HG03457 (cell line): Measurements from ENCODE around the gene GAB2.
A peak's percentile ranks its signal among the peaks of the same experiment; 100 is the strongest.
"Not testable (repeated sequence)": the region's sequence is repeated elsewhere in the genome, so short reads cannot be mapped to it uniquely, and the experiment has no call there.

Experiments used
- ATAC-seq: cut with Tn5 transposase; IDR thresholded peaks from one replicate; pipeline ENCODE4 v1.9.1; 2021; ENCODE audit warnings: moderate number of reproducible peaks; ENCODE audit not compliant: unreplicated experiment

The GAB2 gene

GRCh38 chr11:78226684-78227680, 190.6 kb downstream of the GAB2 start:
- ATAC-seq, result no peak

DNA sequence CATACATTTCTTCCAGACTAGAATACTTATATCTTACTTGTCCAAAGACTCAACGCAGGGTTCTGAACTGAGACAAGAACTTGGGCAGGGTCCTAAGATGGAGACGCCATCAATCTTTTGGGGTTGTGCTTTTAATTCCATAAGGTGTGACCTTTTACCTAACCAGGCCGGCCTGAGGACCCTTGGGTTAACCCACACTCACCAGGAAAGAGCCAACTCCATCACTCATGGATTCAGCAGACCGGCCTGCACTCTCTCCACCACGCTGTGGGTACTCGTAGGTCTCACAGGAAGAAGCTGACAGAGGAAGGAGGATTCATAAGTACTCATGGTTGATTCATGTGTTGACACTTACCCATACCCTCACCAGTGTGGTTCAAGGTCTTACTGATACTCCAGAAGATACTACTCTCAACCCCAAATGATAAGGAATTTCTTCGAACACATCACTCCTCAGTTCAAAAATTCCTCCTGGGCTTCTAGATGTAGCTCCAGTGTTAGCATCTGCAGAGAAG, 192.7 kb downstream of the GAB2 start:
- ATAC-seq, result no peak

DNA sequence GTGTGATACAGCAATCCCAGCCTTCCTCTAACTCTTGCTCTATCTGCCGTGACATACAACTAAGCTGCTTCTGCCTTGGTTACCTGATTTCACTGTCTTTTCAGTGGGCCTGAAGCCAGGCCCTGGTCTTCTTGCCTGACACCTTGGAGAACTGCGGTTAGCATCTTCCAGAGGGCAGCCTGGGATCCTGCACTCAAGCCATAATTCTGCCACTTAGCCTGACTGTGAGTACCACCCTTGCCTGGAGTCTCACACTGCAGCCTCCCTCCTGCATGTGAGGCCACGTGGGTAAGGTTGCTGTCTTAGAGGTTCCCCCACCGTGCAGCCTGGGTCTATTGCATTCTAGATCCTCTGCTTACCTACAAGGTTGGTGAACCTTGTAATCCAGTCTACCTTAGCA, 193.1 kb downstream of the GAB2 start:
- no peak for ATAC-seq

DNA sequence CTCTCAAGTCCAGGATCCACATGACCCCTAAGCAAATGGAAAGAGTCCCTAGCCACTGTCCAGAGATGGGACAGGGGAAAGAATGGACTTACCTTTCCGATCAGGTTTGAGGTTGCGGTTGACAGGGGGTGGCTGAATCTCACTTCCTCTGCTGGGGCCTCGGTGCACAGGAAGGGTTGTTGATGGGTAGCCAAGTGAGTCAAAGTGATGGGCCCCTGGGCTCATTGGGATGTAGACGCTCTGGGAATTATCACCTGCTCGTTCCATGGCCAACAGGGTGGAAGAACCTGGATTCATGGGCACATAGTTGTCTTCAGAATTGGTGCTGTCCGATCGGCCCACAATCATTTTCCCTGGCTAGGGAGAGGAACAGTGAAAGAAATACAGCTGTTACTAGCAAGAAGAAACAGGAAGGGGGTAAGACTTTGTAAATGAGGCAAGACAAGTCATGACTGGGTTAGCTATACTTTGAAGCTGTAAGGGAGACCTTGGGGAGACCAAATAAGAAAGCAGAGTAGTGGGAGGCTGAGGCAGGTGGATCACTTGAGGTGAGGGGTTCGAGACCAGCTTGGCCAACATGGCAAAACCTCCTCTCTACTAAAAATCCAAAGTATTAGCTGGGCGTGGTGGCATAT, 194.2 kb downstream of the GAB2 start:
- peak; percentile 73 for ATAC-seq

GRCh38 chr11:78222726-78223125, 194.9 kb downstream of the GAB2 start:
- not testable (repeated sequence) for ATAC-seq

DNA sequence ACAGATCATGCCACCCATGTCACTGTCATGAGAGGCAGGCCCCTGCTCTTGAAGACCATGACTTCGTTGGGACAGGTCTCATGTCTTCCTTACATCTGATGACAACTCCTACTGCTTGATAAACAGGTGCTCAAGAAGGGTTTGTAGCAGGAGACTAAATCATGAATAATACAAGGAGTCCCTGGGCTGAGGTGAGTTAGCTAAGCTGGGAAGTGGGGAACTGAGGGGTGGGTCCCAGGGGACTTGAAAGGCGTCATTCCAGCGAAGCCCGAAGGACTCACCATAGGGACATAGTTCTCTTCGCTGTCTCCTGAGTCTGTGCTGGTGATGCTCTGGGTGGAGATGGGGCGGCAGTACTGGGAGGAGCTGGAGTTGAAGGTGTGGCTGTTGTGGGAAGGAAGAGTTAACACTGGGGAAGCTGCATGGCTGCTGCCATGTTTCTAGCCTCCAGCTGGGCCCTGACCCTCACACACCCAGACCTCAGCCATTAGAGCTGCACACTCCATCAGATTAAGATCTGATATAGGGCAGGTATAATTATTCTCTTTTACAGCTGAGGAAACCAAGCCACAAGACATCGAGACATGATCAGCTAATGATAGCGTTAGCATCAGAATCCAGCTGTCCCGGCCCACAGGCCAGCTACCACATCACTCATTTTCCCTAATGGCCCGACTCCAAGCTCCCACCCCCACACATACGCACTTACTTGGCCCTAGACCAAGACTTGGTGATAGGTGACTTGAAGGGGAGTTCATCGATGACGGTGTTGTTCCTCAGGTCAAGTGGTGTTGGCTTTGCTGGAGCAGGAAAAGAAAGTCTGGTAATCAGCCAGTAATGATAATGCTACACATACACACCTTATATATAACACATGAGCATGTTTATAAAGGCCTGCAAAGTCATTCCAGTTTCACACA, 196.0 kb downstream of the GAB2 start:
- ATAC-seq, result no peak

DNA sequence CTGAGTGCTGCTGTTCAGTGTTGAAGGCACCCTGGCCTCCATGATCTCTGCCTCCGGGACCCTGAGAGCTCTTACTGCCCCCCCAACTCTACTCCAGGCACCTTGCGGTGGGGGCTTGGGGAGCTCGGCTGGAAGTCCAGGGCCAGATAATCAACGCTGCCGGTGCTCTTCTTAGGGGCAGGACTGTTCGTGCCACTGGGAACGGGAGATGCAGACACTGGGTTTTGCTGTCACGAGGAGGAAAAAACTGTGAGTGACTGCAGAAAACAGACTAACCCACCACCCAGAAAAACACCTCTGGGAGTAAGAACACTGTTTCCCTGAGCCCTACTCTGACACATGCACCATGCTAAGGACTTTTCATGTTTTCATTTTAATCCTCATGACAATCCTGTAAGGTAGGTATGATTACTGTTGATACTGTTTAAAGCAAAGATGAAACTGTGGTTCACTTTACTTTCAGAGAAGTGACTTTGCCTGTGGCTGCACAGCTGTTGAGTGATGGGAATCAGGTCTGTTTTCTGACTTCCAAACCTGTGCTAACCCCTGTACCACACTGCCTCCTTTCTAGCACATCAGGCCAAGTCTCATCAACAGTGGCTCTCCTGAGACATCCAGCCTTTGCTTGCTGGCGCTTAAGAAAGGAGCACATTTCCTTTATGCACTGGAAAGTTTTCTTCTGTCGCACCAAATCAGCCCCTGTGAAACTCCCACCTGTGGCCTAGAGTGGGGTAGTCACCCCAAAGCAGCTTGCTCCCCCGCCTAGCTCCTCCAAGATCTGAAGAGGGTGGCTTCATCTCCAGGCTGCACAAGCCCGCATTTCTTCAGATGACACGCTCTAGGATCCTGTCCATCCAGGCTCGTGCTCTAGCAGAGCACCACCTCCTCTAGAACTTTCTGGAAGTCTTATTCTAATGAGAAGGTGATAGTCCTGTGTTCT, 197.1 kb downstream of the GAB2 start:
- ATAC-seq, result no peak

DNA sequence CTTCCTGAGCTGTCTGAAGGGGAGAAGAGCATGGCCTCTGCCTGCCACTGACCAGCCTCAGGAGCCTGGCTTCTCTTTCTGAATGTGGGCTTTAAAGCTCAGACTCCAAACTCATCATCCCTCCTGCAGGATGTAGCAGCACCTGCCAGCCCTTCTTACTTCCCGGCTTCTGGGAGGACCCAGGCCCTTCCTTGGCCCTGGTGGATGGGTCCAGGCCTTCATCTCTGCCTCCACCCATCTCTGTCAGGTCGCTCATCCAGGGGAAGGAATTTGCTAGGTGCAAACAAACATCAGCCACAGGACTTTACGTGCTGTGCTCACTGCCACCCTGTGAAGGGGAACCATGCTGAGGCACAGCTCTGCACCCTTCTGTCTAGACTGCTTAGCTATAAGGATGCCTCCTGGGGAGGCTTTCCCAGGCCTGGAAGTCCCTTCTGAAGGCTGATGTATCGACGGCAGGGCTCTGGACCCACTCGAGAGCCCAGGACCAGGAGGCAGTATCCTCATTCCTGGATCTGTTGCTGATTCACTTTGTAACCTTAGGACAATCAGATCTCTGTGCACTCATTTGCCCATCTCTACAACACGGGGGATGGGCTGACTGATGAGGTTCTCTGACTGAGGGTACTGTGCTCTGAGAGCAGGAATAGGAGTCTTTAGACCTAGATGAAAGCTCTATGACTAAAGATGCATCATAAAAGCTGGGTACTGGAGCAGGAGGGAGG, 198.0 kb downstream of the GAB2 start:
- no peak for ATAC-seq

DNA sequence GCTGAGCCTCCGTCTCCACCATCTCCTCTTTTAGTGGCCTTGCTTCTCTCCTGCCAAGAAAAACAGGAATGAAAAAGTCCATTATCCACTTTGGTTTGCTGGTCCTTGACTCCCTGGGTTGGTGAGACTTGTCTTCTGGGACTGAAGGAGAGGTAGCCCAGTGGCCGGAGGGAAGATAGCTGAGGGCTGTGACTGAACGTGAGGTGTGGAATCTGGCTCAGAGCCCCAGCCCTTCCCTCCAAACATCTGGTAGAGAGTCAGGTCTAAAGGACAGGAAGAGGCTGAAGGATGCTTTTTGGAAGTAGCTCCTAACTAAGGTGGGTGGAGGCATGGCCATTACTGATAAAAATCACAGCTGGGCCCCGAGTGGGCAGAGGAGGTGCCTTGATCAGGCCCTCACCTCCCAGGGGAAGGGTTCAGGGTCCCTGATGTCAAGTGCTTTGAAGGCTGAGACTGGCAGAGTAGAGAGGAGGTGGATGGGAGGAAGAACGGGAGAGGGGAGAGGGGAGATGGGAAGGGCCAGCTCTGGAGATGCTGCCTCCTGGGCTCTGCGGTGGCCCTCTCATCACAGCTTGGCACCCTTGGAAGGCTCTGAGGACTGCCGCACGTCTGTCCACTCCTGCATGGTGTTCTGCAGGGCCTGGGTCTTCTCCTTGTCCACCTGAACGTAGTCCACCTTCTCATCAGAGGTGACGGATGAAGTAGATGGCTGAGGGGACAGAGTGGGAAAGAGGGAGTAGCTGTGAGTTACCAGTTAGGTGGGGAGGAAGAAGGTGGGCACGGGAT, 198.7 kb downstream of the GAB2 start:
- ATAC-seq, result no peak

DNA sequence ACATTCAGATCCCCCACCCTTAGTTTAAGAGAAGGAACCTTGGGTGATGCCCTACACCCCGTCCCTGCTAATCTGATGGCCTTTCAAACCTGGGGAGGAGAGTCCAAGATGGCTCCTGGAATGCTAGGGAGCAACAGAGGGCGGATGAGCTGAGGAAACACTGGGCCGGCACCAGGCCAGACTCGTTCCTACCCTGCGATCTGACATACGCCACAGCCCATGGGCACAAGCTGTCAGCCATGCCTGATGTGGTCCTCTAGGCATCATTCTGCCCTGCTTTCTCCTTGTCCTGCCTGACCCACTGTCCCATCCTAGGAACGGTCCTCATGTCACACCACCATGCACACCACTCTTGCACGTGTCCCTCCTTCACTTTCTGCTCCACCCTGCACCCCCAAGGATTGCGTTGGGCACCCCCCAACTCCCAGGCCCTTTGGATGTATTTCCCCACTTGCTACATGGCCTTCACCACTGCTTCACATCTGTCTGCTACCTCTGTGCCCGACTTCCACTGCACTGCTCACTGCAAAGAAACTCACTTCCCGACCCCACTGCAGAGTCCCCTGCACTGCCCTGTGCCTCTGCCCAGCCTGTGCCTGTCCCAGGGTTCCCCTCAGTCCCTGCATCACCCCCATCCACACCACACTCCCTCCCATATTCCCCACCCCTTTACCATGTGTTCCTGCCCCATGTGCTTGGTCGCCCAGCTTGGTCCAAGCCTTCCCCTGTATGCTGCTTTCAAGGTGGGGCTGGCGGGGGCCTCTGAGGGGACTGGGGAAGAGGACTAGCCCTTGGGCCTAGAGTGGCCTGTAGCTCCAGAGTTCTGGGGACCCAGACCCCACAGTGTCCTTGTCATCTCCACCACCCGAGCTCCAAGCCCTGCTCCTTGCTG, 199.7 kb downstream of the GAB2 start:
- no peak for ATAC-seq

- no peak for ATAC-seq
These were observed 200.9 kb downstream of the GAB2 start for GRCh38 chr11:78216571-78217287.

GRCh38 chr11:78216021-78216420, 201.6 kb downstream of the GAB2 start:
- ATAC-seq, result no peak

DNA sequence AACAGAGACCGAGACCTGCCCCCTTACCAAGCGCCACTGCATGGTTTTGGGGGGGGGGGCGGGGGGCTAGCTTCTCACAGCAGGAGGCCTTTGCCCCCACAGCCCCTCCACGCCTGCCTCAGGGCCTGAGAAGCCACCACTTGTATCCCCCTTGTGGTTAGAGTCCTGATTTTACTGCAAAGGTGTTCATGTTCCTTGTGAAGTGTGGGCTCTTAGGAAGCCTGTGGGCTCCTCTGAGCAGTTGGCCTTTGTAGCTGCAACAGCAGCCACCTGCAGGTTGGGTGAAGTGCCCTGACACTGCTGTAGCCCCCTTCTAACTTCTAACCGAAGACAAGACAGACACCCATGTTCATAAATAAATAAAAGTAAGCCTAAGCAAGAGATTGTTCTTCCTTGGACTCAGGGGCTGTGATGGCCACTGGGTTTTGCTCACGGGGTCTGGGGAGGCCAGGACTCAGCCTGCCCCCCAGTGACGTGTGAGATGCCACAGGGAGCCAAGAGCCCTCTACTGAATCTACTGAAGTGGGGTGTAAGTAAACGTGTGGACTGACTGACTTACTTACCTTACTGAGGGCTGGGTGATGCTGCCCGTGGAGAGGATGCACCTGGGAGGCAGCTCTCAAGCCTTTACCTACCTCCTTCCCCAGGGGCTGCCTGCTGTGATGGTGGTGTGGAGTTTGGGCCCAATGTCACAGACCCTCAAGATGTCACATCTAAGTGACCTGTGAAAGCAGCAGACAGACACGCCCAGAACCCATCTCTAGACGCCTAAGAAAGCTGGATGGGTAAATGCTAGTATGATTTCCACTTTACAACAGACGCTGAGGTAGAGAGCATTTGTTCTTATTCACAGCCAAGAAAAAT, 203.1 kb downstream of the GAB2 start:
- no peak for ATAC-seq

GRCh38 chr11:78213526-78214330, 203.9 kb downstream of the GAB2 start:
- no peak for ATAC-seq
